ENCODE results near the gene ARHGAP22.

DNA sequence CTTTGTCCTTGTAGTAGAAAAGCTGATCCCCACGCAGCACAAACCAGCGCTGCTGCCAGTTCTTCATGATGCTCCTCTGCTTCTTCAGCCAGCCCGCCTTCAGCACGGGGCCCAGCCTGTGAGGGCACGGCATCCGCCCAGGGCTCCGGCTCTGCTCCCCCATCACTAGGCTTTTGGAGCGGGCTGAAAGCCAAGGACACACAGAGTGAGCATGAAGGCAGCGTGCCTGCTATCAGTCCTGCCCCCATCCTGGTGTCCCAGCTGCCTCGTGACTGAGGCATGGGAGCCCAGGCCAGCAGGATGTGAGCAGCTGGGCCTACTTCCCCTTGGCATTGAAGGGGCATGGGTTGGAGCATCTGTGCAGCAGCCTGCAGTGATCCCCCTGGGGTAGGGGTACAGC is 21.9 kb downstream of the ARHGAP22 start:
- TF ChIP-seq, protein P1, sequence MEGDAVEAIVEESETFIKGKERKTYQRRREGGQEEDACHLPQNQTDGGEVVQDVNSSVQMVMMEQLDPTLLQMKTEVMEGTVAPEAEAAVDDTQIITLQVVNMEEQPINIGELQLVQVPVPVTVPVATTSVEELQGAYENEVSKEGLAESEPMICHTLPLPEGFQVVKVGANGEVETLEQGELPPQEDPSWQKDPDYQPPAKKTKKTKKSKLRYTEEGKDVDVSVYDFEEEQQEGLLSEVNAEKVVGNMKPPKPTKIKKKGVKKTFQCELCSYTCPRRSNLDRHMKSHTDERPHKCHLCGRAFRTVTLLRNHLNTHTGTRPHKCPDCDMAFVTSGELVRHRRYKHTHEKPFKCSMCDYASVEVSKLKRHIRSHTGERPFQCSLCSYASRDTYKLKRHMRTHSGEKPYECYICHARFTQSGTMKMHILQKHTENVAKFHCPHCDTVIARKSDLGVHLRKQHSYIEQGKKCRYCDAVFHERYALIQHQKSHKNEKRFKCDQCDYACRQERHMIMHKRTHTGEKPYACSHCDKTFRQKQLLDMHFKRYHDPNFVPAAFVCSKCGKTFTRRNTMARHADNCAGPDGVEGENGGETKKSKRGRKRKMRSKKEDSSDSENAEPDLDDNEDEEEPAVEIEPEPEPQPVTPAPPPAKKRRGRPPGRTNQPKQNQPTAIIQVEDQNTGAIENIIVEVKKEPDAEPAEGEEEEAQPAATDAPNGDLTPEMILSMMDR (IDR thresholded peaks at IDR 0.05; ENCODE audit: low read depth, low read length, missing input control): no peak
- TF ChIP-seq, protein P2, sequence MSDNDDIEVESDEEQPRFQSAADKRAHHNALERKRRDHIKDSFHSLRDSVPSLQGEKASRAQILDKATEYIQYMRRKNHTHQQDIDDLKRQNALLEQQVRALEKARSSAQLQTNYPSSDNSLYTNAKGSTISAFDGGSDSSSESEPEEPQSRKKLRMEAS (IDR thresholded peaks at IDR 0.05): no peak
- no peak for TF ChIP-seq RAD21 (IDR thresholded peaks at IDR 0.05)
- no peak for TF ChIP-seq SP1 (IDR thresholded peaks at IDR 0.05)
